Measurements from ENCODE around the gene AJAP1.

Gene AJAP1

GRCh38 chr1:4621646-4622045, 32.8 kb upstream of the AJAP1 start:
- Mint-ChIP-seq H3K9me3 (no peaks in the 10 kb centered on the region), H3K27me3 (peaks cover 20% of the 10 kb centered on the region), H3K4me1 (no peaks in the 10 kb centered on the region), H3K4me3 (no peak overlapping the region), H3K36me3 (ENCODE audit: insufficient read depth) (no peaks in the 10 kb centered on the region), H3K27ac (ENCODE audit: low read depth) (no peak overlapping the region)
- DNase-seq (ENCODE audit: low spot score in 2 of 2) = no peak
- ATAC-seq (replicated peaks; ENCODE audit: extremely low read depth, poor library complexity, severe bottlenecking) = no peak

- H3K4me1 Mint-ChIP-seq = no peaks in the 10 kb centered on the region
- H3K9me3 Mint-ChIP-seq = no peaks in the 10 kb centered on the region
- DNase-seq (ENCODE audit: low spot score in 2 of 2) = no peak
- peaks cover 20% of the 10 kb centered on the region for H3K27me3 Mint-ChIP-seq
- ATAC-seq (replicated peaks; ENCODE audit: extremely low read depth, poor library complexity, severe bottlenecking) = no peak
- no peak overlapping the region for H3K4me3 Mint-ChIP-seq
- H3K36me3 Mint-ChIP-seq (ENCODE audit: insufficient read depth) = no peaks in the 10 kb centered on the region
- H3K27ac Mint-ChIP-seq (ENCODE audit: low read depth) = no peak overlapping the region
Observed at GRCh38 chr1:4622821-4623220, 31.6 kb upstream of the AJAP1 start.

GRCh38 chr1:4624141-4624715, 30.2 kb upstream of the AJAP1 start:
- no peak for DNase-seq (ENCODE audit: low spot score in 2 of 2)
- Mint-ChIP-seq H3K9me3 (no peaks in the 10 kb centered on the region), H3K27me3 (peaks cover 26% of the 10 kb centered on the region), H3K27ac (ENCODE audit: low read depth) (no peak overlapping the region), H3K36me3 (ENCODE audit: insufficient read depth) (no peaks in the 10 kb centered on the region), H3K4me3 (no peak overlapping the region), H3K4me1 (no peaks in the 10 kb centered on the region)
- ATAC-seq (replicated peaks; ENCODE audit: extremely low read depth, poor library complexity, severe bottlenecking) = no peak

- Mint-ChIP-seq H3K36me3 (ENCODE audit: insufficient read depth) (no peaks in the 10 kb centered on the region), H3K4me3 (no peak overlapping the region), H3K4me1 (no peaks in the 10 kb centered on the region), H3K9me3 (no peaks in the 10 kb centered on the region), H3K27me3 (peaks cover 26% of the 10 kb centered on the region), H3K27ac (ENCODE audit: low read depth) (no peak overlapping the region)
- no peak for ATAC-seq (replicated peaks; ENCODE audit: extremely low read depth, poor library complexity, severe bottlenecking)
- no peak for DNase-seq (ENCODE audit: low spot score in 2 of 2)
Observed at GRCh38 chr1:4624801-4625200, 29.6 kb upstream of the AJAP1 start.

GRCh38 chr1:4626061-4626460, 28.3 kb upstream of the AJAP1 start:
- no peaks in the 10 kb centered on the region for H3K4me1 Mint-ChIP-seq
- peaks cover 26% of the 10 kb centered on the region for H3K27me3 Mint-ChIP-seq
- no peaks in the 10 kb centered on the region for H3K9me3 Mint-ChIP-seq
- H3K4me3 Mint-ChIP-seq = no peak overlapping the region
- H3K27ac Mint-ChIP-seq (ENCODE audit: low read depth) = no peak overlapping the region
- DNase-seq (ENCODE audit: low spot score in 2 of 2) (no peak), ATAC-seq (replicated peaks; ENCODE audit: extremely low read depth, poor library complexity, severe bottlenecking) (no peak)
- H3K36me3 Mint-ChIP-seq (ENCODE audit: insufficient read depth) = peaks cover 1% of the 10 kb centered on the region

GRCh38 chr1:4626560-4627319, 27.7 kb upstream of the AJAP1 start:
- H3K4me3 Mint-ChIP-seq = no peak overlapping the region
- no peaks in the 10 kb centered on the region for H3K4me1 Mint-ChIP-seq
- no peaks in the 10 kb centered on the region for H3K9me3 Mint-ChIP-seq

GRCh38 chr1:4627353-4627752, 27.1 kb upstream of the AJAP1 start:
- H3K4me3 Mint-ChIP-seq = no peak overlapping the region
- no peaks in the 10 kb centered on the region for H3K4me1 Mint-ChIP-seq
- H3K36me3 Mint-ChIP-seq (ENCODE audit: insufficient read depth) = peaks cover 1% of the 10 kb centered on the region
- peaks cover 24% of the 10 kb centered on the region for H3K27me3 Mint-ChIP-seq
- no peak for ATAC-seq (replicated peaks; ENCODE audit: extremely low read depth, poor library complexity, severe bottlenecking)
- no peak overlapping the region for H3K27ac Mint-ChIP-seq (ENCODE audit: low read depth)
- DNase-seq (ENCODE audit: low spot score in 2 of 2) = no peak
- H3K9me3 Mint-ChIP-seq = no peaks in the 10 kb centered on the region

More at GRCh38 chr1:4626560-4627319, 27.7 kb upstream of the AJAP1 start:
- ATAC-seq (replicated peaks; ENCODE audit: extremely low read depth, poor library complexity, severe bottlenecking) (no peak), DNase-seq (ENCODE audit: low spot score in 2 of 2) (no peak)
- Mint-ChIP-seq H3K36me3 (ENCODE audit: insufficient read depth) (peaks cover 1% of the 10 kb centered on the region), H3K27me3 (peaks cover 26% of the 10 kb centered on the region), H3K27ac (ENCODE audit: low read depth) (no peak overlapping the region)

- DNase-seq (ENCODE audit: low spot score in 2 of 2) (no peak), ATAC-seq (replicated peaks; ENCODE audit: extremely low read depth, poor library complexity, severe bottlenecking) (no peak)
- no peak overlapping the region for H3K4me3 Mint-ChIP-seq
- peaks cover 8% of the 10 kb centered on the region for H3K27me3 Mint-ChIP-seq
- peaks cover 1% of the 10 kb centered on the region for H3K36me3 Mint-ChIP-seq (ENCODE audit: insufficient read depth)
- no peak overlapping the region for H3K27ac Mint-ChIP-seq (ENCODE audit: low read depth)
- H3K9me3 Mint-ChIP-seq = no peaks in the 10 kb centered on the region
- no peaks in the 10 kb centered on the region for H3K4me1 Mint-ChIP-seq
Observed at GRCh38 chr1:4628992-4629391, 25.4 kb upstream of the AJAP1 start.

GRCh38 chr1:4630561-4630960, 23.8 kb upstream of the AJAP1 start:
- Mint-ChIP-seq H3K9me3 (no peaks in the 10 kb centered on the region), H3K4me1 (no peaks in the 10 kb centered on the region), H3K27ac (ENCODE audit: low read depth) (no peak overlapping the region), H3K27me3 (peaks cover 7% of the 10 kb centered on the region), H3K36me3 (ENCODE audit: insufficient read depth) (peaks cover 1% of the 10 kb centered on the region), H3K4me3 (no peak overlapping the region)
- DNase-seq (ENCODE audit: low spot score in 2 of 2) (no peak), ATAC-seq (replicated peaks; ENCODE audit: extremely low read depth, poor library complexity, severe bottlenecking) (no peak)

- Mint-ChIP-seq H3K27me3 (peaks cover 12% of the 10 kb centered on the region), H3K4me3 (no peak overlapping the region), H3K27ac (ENCODE audit: low read depth) (no peak overlapping the region)
Observed at GRCh38 chr1:4631321-4631720, 23.1 kb upstream of the AJAP1 start.

GRCh38 chr1:4633346-4633745, 21.1 kb upstream of the AJAP1 start:
- H3K27ac Mint-ChIP-seq (ENCODE audit: low read depth) = no peak overlapping the region
- no peak for ATAC-seq (replicated peaks; ENCODE audit: extremely low read depth, poor library complexity, severe bottlenecking)
- H3K9me3 Mint-ChIP-seq = no peaks in the 10 kb centered on the region
- H3K27me3 Mint-ChIP-seq = peaks cover 18% of the 10 kb centered on the region
- H3K4me1 Mint-ChIP-seq = no peaks in the 10 kb centered on the region
- H3K4me3 Mint-ChIP-seq = no peak overlapping the region
- DNase-seq (ENCODE audit: low spot score in 2 of 2) = no peak
- H3K36me3 Mint-ChIP-seq (ENCODE audit: insufficient read depth) = peaks cover 1% of the 10 kb centered on the region

More at GRCh38 chr1:4631321-4631720, 23.1 kb upstream of the AJAP1 start:
- Mint-ChIP-seq H3K36me3 (ENCODE audit: insufficient read depth) (peaks cover 1% of the 10 kb centered on the region), H3K9me3 (no peaks in the 10 kb centered on the region), H3K4me1 (no peaks in the 10 kb centered on the region)
- ATAC-seq (replicated peaks; ENCODE audit: extremely low read depth, poor library complexity, severe bottlenecking) (no peak), DNase-seq (ENCODE audit: low spot score in 2 of 2) (no peak)

- H3K4me3 Mint-ChIP-seq = no peak overlapping the region
- ATAC-seq (replicated peaks; ENCODE audit: extremely low read depth, poor library complexity, severe bottlenecking) (no peak), DNase-seq (ENCODE audit: low spot score in 2 of 2) (no peak)
- peaks cover 16% of the 10 kb centered on the region for H3K27me3 Mint-ChIP-seq
- H3K36me3 Mint-ChIP-seq (ENCODE audit: insufficient read depth) = peaks cover 1% of the 10 kb centered on the region
- H3K4me1 Mint-ChIP-seq = no peaks in the 10 kb centered on the region
- H3K9me3 Mint-ChIP-seq = no peaks in the 10 kb centered on the region
- no peak overlapping the region for H3K27ac Mint-ChIP-seq (ENCODE audit: low read depth)
Observed at GRCh38 chr1:4634156-4634792, 20.1 kb upstream of the AJAP1 start.
